Activated CD4-positive, alpha-beta memory T cell treated with anti-CD3 and anti-CD28 coated beads, Interleukin-2, amount 10 ng/mL, durations not matched to agents 7 days and 5 days (primary cell): Measurements from ENCODE around the gene BAHCC1. TPM values are rescaled to one million over a fixed set of nuclear protein-coding genes. Genes with fewer than 3 reads are reported as not detected.

Experiments
- CTCF ChIA-PET: fragments of 350-600 bp; sonication (Branson Sonifier 250); formaldehyde crosslinking; loops from one replicate; lab custom pipeline; 2021; ENCODE audit warnings: antibody characterized with exemption, inconsistent platforms; lab: Charles Lee
- POLR2A ChIA-PET: fragments of 350-600 bp; sonication (Branson Sonifier 250); formaldehyde crosslinking; loops from one replicate; lab custom pipeline; 2021; ENCODE audit warnings: antibody characterized with exemption; lab: Charles Lee
- DNase-seq: peaks from one replicate; pipeline ENCODE4 v3.0.0-alpha.2; 2020
- H3K27ac Mint-ChIP-seq: one replicate; pipeline ENCODE4 v1.8.0; 2021; ENCODE audit warnings: mild to moderate bottlenecking, mixed read lengths
- H3K27me3 Mint-ChIP-seq: one replicate; pipeline ENCODE4 v1.8.0; 2021; ENCODE audit warnings: mixed read lengths
- H3K36me3 Mint-ChIP-seq: one replicate; pipeline ENCODE4 v1.8.0; 2021; ENCODE audit warnings: low read depth, mixed read lengths
- H3K4me1 Mint-ChIP-seq: one replicate; pipeline ENCODE4 v1.8.0; 2021; ENCODE audit warnings: mixed read lengths
- H3K4me3 Mint-ChIP-seq: one replicate; pipeline ENCODE4 v1.8.0; 2021; ENCODE audit warnings: mild to moderate bottlenecking, mixed read lengths
- H3K9me3 Mint-ChIP-seq: one replicate; pipeline ENCODE4 v1.8.0; 2021; ENCODE audit warnings: mixed read lengths
- total RNA-seq, 2 experiments: library from RNA; stranded (reverse); gene quantifications; one replicate each; pipeline ENCODE4 v1.2.3, GENCODE V29; 2021

The BAHCC1 gene
- total RNA-seq, 2 experiments from 2014 or later = 0.15 to 0.18 TPM

DNA sequence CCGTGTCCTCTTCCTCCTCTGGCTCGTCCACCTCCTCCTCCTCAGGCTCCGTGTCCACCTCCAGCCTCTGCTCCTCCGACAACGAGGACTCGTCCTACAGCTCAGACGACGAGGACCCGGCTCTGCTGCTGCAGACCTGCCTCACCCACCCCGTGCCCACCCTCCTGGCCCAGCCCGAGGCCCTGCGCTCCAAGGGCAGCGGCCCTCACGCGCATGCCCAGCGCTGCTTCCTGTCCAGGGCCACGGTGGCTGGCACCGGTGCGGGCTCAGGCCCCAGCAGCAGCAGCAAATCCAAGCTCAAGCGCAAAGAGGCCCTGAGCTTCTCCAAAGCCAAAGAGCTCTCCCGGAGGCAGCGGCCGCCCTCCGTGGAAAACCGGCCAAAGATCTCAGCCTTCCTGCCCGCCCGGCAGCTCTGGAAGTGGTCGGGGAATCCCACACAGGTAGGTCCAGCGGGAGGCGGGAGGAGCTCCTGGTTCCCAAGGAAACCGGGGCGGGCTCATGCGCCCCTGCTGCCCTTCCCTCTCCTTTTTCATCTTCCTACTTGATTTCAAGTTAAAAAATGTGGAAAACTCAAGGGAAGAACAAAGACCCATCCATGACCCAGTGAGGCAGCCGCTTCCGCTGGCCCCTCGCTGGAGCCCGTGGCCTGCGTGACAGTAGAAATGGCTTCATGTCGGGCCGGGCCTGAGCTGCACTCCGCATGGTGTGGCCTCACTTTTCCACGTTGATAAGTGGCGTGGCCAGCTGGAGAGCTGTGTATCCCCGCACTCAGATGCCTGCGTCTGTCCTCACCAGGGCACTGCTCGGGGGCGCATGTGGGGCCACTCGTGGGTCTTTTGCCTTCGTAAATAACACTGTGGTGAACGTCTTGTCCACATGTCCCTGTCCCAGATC lies 66.6 kb downstream of the BAHCC1 start:
- DNase-seq = no peak
- Mint-ChIP-seq H3K9me3 (no peaks in the 10 kb centered on the region), H3K4me1 (no peaks in the 10 kb centered on the region), H3K4me3 (no peak overlapping the region), H3K27ac (no peak overlapping the region), H3K36me3 (no peaks in the 10 kb centered on the region), H3K27me3 (no peaks in the 10 kb centered on the region)
- POLR2A ChIA-PET = no interaction called here
- CTCF ChIA-PET = no interaction called here

DNA sequence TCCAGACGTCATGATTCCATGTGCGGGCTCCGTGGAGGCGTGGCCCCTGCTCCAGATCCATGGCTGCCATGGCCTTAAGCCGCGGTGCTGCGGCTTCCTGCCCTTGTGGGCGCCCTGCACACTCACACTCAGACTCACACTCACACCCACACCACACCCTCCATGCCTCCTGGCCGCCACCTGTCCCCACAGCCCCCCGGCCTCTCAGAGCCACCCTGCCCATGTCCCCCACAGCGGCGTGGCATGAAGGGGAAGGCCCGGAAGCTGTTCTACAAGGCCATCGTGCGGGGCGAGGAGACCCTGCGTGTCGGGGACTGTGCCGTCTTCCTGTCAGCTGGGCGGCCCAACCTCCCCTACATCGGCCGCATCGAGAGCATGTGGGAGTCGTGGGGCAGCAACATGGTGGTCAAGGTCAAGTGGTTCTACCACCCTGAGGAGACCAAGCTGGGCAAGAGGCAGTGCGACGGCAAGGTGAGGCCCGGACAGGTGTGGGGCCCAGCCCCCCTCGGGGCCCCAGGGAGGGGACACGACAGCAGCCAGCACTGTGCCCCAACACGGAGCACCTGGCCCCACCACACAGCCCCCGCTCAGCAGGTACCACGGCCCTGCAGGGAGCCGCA lies 67.4 kb downstream of the BAHCC1 start:
- CTCF ChIA-PET = no interaction called here
- no peak for DNase-seq
- Mint-ChIP-seq H3K27me3 (no peaks in the 10 kb centered on the region), H3K36me3 (no peaks in the 10 kb centered on the region), H3K27ac (no peak overlapping the region), H3K4me3 (no peak overlapping the region), H3K9me3 (no peaks in the 10 kb centered on the region), H3K4me1 (no peaks in the 10 kb centered on the region)
- POLR2A ChIA-PET = no interaction called here

GRCh38 chr17:81463506-81463905 lies 68.2 kb downstream of the BAHCC1 start:
- H3K27ac Mint-ChIP-seq = no peak overlapping the region
- CTCF ChIA-PET = no interaction called here

GRCh38 chr17:81464586-81464985 lies 69.3 kb downstream of the BAHCC1 start:
- Mint-ChIP-seq H3K4me3 (no peak overlapping the region), H3K36me3 (no peaks in the 10 kb centered on the region), H3K27me3 (no peaks in the 10 kb centered on the region), H3K27ac (no peak overlapping the region), H3K9me3 (no peaks in the 10 kb centered on the region), H3K4me1 (no peaks in the 10 kb centered on the region)
- ChIA-PET POLR2A (no interaction called here), CTCF (no interaction called here)
- DNase-seq = no peak

More at GRCh38 chr17:81463506-81463905, 68.2 kb downstream of the BAHCC1 start:
- no peaks in the 10 kb centered on the region for H3K4me1 Mint-ChIP-seq
- POLR2A ChIA-PET = no interaction called here
- H3K9me3 Mint-ChIP-seq = no peaks in the 10 kb centered on the region
- H3K36me3 Mint-ChIP-seq = no peaks in the 10 kb centered on the region
- H3K4me3 Mint-ChIP-seq = no peak overlapping the region
- H3K27me3 Mint-ChIP-seq = no peaks in the 10 kb centered on the region
- DNase-seq = no peak

DNA sequence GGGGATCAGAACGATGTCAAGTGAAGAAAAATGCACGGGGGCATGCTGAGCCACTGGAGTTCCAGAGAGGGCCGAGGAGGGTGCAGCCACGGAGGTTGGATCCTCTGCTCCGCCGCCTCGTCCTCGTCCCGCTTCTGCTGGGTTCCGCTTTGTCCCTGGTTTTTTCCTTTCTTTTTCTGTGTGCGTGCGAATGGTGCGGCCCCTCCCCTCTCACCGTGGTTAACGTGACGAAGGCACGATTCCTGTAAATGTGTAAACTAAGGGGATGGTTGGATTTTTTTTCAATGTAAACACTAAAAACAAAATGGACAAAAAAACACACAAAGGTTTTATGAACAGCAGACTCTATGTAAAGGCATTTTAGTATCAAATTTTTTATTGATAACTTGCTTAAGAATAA lies 70.7 kb downstream of the BAHCC1 start:
- H3K9me3 Mint-ChIP-seq = no peaks in the 10 kb centered on the region
- ChIA-PET POLR2A (no interaction called here), CTCF (no interaction called here)
- H3K4me1 Mint-ChIP-seq = no peaks in the 10 kb centered on the region
- no peaks in the 10 kb centered on the region for H3K27me3 Mint-ChIP-seq
- H3K27ac Mint-ChIP-seq = no peak overlapping the region
- H3K36me3 Mint-ChIP-seq = no peaks in the 10 kb centered on the region
- no peak for DNase-seq
- no peak overlapping the region for H3K4me3 Mint-ChIP-seq

DNA sequence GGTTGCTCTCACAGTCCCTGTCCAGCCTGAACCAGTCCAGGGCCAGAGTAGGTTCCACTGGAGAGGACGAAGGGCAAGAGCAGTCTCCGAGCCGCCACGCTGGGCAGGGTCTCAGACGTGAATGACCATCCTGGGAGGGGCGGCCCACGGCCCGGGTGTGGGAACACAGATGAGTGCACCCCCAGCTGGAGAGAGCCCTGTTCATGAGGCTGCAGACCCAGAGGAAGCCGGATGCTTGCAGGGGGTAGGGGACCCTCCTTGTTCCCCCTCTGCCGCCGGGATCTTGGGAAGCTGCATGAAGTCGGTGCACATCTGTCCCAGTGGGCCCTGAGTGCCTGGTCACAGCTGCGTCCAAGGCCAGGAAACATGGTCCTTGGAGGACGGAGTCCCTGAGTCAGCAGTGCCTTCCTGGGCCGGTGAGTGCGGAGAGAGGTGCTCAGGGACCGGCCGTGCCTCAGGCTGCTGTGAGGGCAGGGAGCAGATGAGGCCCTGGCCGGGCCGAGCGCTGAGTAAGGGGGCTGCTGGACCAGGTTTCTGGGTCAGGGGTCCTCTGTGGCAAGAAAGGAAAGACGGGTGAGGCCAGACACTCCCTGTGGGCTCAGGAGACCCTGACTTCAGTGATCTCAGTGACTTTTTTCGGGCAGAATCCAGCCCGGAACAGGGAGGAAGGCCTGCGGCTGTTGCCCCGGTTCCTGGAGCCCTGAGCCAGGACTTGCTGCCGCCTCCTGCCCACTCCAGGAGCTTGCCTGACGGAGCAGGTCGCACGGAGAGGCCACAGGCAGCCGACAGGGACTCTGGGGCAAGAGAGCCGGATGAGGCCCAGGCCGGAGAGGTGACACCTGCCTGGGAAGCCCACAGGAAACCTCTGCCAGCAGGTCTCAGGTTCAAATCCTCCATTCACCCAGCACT lies 71.6 kb downstream of the BAHCC1 start:
- H3K4me1 Mint-ChIP-seq = no peaks in the 10 kb centered on the region
- POLR2A ChIA-PET = no interaction called here
- no peaks in the 10 kb centered on the region for H3K27me3 Mint-ChIP-seq
- no peaks in the 10 kb centered on the region for H3K36me3 Mint-ChIP-seq
- no peaks in the 10 kb centered on the region for H3K9me3 Mint-ChIP-seq
- no peak overlapping the region for H3K27ac Mint-ChIP-seq
- no peak overlapping the region for H3K4me3 Mint-ChIP-seq
- DNase-seq = no peak
- CTCF ChIA-PET = no interaction called here

GRCh38 chr17:81468111-81468769 lies 73.0 kb downstream of the BAHCC1 start:
- POLR2A ChIA-PET = no interaction called here
- Mint-ChIP-seq H3K4me3 (no peak overlapping the region), H3K4me1 (no peaks in the 10 kb centered on the region), H3K9me3 (no peaks in the 10 kb centered on the region), H3K27ac (no peak overlapping the region), H3K36me3 (no peaks in the 10 kb centered on the region), H3K27me3 (no peaks in the 10 kb centered on the region)
- no peak for DNase-seq
- CTCF ChIA-PET = no interaction called here

DNA sequence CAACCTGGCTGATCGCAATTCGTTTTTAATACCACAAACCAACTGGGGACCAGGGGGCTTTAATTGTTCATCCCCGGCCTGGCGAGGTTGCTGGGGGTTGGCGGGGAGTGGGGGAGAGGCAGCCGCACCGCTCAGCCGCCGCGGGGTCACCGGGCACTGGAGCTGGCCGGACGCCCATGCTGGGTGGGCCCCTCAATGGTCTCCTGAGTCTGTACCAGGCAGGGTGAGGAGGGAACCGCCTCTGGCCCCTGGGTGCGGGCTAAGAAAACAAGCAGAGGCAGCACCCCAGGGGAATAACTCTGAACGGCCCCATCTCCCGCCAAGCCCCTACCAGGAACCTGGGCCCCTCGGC lies 73.5 kb downstream of the BAHCC1 start:
- no peaks in the 10 kb centered on the region for H3K27me3 Mint-ChIP-seq
- H3K4me1 Mint-ChIP-seq = no peaks in the 10 kb centered on the region
- ChIA-PET CTCF (no interaction called here), POLR2A (no interaction called here)
- no peak overlapping the region for H3K4me3 Mint-ChIP-seq
- H3K27ac Mint-ChIP-seq = no peak overlapping the region
- H3K36me3 Mint-ChIP-seq = no peaks in the 10 kb centered on the region
- DNase-seq = no peak
- H3K9me3 Mint-ChIP-seq = no peaks in the 10 kb centered on the region

DNA sequence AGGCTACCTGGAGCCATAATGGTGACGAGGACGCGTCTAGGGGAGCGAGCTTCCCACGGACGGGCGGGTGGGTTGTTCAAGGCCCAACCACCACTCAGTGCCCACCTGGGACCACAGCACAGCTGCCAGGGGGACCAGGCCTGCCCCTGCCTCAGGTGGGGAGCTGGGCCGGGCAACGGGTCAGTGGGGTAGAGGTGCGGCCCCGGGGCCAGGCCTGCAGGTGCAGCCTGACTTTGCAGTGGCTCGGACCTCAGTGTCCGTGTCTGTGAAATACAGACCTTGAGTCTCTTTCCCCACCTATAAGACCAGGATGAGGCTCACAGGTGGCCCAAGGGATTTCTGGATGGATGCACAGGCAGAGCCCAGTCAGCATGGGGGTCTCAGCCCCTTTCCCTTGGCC lies 74.0 kb downstream of the BAHCC1 start:
- no peak overlapping the region for H3K27ac Mint-ChIP-seq
- ChIA-PET POLR2A (interaction anchor here (0.7 kb wide), 1 partner anchor 15 kb away, joined by 3 read pairs; no protein-coding TSS in a partner anchor), CTCF (no interaction called here)
- H3K4me1 Mint-ChIP-seq = no peaks in the 10 kb centered on the region
- H3K9me3 Mint-ChIP-seq = no peaks in the 10 kb centered on the region
- no peaks in the 10 kb centered on the region for H3K27me3 Mint-ChIP-seq
- DNase-seq = no peak
- no peak overlapping the region for H3K4me3 Mint-ChIP-seq
- H3K36me3 Mint-ChIP-seq = no peaks in the 10 kb centered on the region

DNA sequence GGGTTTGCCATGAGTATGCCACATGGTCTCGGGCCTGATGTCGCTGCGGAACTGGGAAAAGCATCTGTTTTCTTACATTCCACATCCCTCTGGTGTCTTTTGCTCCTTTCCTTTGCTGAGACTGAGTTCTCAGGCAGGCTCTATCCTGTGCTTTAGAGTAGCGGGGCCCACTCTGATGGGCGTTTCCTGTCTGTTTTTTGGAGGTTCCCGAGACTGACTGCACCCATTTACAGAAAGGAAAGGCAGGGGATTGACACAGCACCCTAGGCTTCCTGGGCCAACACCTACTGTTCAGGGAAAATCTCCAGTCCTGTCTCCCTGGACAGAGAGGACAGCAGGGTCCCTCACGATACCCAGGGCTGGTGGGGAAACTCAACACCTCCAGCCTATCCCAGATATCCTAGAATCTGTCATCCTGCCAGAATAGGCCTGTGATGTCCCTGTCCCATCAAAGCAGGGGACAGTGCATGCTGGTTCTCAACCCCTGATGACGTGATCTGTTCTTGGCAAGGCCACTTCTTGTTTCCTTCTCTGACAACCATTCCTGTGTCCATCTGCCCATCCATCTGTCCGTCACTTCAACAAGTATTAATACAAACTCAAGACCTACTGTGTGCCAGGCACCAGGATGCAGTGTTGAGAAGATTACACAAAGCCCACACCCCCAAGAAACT lies 75.2 kb downstream of the BAHCC1 start:
- no peak for DNase-seq
- Mint-ChIP-seq H3K9me3 (no peaks in the 10 kb centered on the region), H3K36me3 (no peaks in the 10 kb centered on the region), H3K27ac (no peak overlapping the region), H3K27me3 (no peaks in the 10 kb centered on the region), H3K4me3 (no peak overlapping the region), H3K4me1 (no peaks in the 10 kb centered on the region)
- ChIA-PET POLR2A (no interaction called here), CTCF (no interaction called here)

GRCh38 chr17:81470944-81471817 lies 75.9 kb downstream of the BAHCC1 start:
- POLR2A ChIA-PET = no interaction called here

More at GRCh38 chr17:81470944-81471817, 75.9 kb downstream of the BAHCC1 start:
- CTCF ChIA-PET = no interaction called here
- no peaks in the 10 kb centered on the region for H3K27me3 Mint-ChIP-seq
- no peak overlapping the region for H3K4me3 Mint-ChIP-seq
- no peak for DNase-seq
- no peak overlapping the region for H3K27ac Mint-ChIP-seq
- no peaks in the 10 kb centered on the region for H3K9me3 Mint-ChIP-seq
- no peaks in the 10 kb centered on the region for H3K36me3 Mint-ChIP-seq
- no peaks in the 10 kb centered on the region for H3K4me1 Mint-ChIP-seq
